K562 (cell line): ENCODE results near the gene STK24. TPM values are rescaled to one million over a fixed set of nuclear protein-coding genes. Genes with fewer than 3 reads are reported as not detected.
A peak's percentile ranks its signal among the peaks of the same experiment; 100 is the strongest.

ENCODE experiments used
- ATAC-seq: fragments of 200-7000 bp; cut with Tn5 transposase; 3 replicates; pipeline ENCODE4 v1.9.1; 2020; ENCODE audit warnings: moderate library complexity
- BruUV-seq: library from RNA; stranded (reverse); fragments of 400-500 nt; replicated peaks from 2 replicates; lab custom pipeline; 2021; lab: Mats Ljungman, UMichigan
- CTCF ChIA-PET: fragments of 300-600 bp; formaldehyde crosslinking; extraction: SDS; loops from one replicate; lab custom pipeline; 2021; ENCODE audit warnings: low intra/inter-chr PET ratio; lab: Yijun Ruan, JAX
- POLR2A ChIA-PET: fragments of 300-600, 350-650 bp; sonication (Branson Sonifier 250); formaldehyde crosslinking; extraction: SDS; loops from one replicate; lab custom pipeline; 2021; ENCODE audit warnings: antibody characterized with exemption, inconsistent platforms; lab: Yijun Ruan, JAX
- DNase-seq, 4 experiments: peaks; one replicate each; pipeline versions ENCODE4 v3.0.0 to v3.0.0-alpha.2; 2011 to 2018; ENCODE audit warnings: low spot score in 3 of 4, mixed read lengths in 3 of 4; ENCODE audit errors: extremely low read depth in 1 of 4
- FAIRE-seq: peaks from 2 replicates; lab custom pipeline; 2011; peaks lifted over from hg19 to GRCh38; lab: Jason Lieb, UNC
- H2AFZ ChIP-seq: 2 replicates; pipeline ENCODE4 v1.6.0; 2011; ENCODE audit warnings: low read depth, low read length, control low read depth, inconsistent platforms
- H3K27ac ChIP-seq: fragments of 200-600 bp; 3 replicates; pipeline ENCODE4 v1.8.0; 2011; ENCODE audit warnings: low read depth, mild to moderate bottlenecking, control low read depth, inconsistent platforms, low read length, moderate library complexity, mixed read lengths; ENCODE audit errors: extremely low read depth
- H3K27me3 ChIP-seq, 2 experiments: fragments of 300-600 bp in 1 of 2; 2 replicates in 1 of 2; 3 replicates in 1 of 2; pipeline versions ENCODE4 v1.6.0 to v1.8.0; 2011; ENCODE audit warnings: inconsistent platforms in 2 of 2, low read length in 2 of 2, mild to moderate bottlenecking in 1 of 2, mixed read lengths in 1 of 2, moderate library complexity in 1 of 2; ENCODE audit not compliant: control insufficient read depth in 2 of 2, insufficient read depth in 2 of 2
- H3K36me3 ChIP-seq: fragments of 300-600 bp; 3 replicates; pipeline ENCODE4 v1.8.0; 2011; ENCODE audit warnings: mild to moderate bottlenecking, low read length, inconsistent platforms; ENCODE audit not compliant: control insufficient read depth, insufficient read depth
- H3K4me1 ChIP-seq, 2 experiments: fragments of 200-600 bp in 1 of 2; replicated peaks in 1 of 2; 2 replicates in 1 of 2; 3 replicates in 1 of 2; pipeline versions ENCODE4 v1.5.1 to v1.8.0; 2011; ENCODE audit warnings: inconsistent platforms in 2 of 2, low read length in 2 of 2, mild to moderate bottlenecking in 1 of 2, mixed read lengths in 1 of 2, moderate library complexity in 1 of 2; ENCODE audit not compliant: control insufficient read depth in 2 of 2, insufficient read depth in 2 of 2
- H3K4me2 ChIP-seq: 2 replicates; pipeline ENCODE4 v1.6.1; 2011; ENCODE audit warnings: low read length, control low read depth, inconsistent platforms, mixed read lengths; ENCODE audit not compliant: insufficient read depth
- H3K4me3 ChIP-seq: fragments of 200-600 bp; sonication (generic), shearing (Covaris generic); 2 replicates; pipeline ENCODE4 v1.5.1; 2016; ENCODE audit warnings: control low read depth, inconsistent platforms
- H3K79me2 ChIP-seq: fragments of 200-600 bp; 3 replicates; pipeline ENCODE4 v1.8.0; 2011; ENCODE audit warnings: low read length, inconsistent platforms; ENCODE audit not compliant: control insufficient read depth, insufficient read depth
- H3K9ac ChIP-seq, 2 experiments: 2 replicates each; pipeline versions ENCODE4 v1.6.0 to v1.6.1; 2011; ENCODE audit warnings: low read depth in 2 of 2, low read length in 2 of 2, control low read depth in 1 of 2, inconsistent platforms in 1 of 2, mild to moderate bottlenecking in 1 of 2, mixed read lengths in 1 of 2; ENCODE audit not compliant: insufficient read depth in 1 of 2
- H3K9me1 ChIP-seq: one replicate; pipeline ENCODE4 v1.6.0; 2011; ENCODE audit warnings: inconsistent platforms, mild to moderate bottlenecking, low read length, moderate library complexity; ENCODE audit not compliant: control insufficient read depth, insufficient read depth
- H3K9me3 ChIP-seq: replicated peaks from 2 replicates; pipeline ENCODE4 v1.5.1; 2011; ENCODE audit warnings: low read depth, low read length, inconsistent platforms; ENCODE audit not compliant: control insufficient read depth, insufficient read depth
- H4K20me1 ChIP-seq: replicated peaks from 2 replicates; pipeline ENCODE4 v1.6.1; 2011; ENCODE audit warnings: low read length, inconsistent platforms, mixed read lengths; ENCODE audit not compliant: control insufficient read depth, insufficient read depth
- CTCF ChIP-seq, 3 experiments: IDR thresholded peaks in 2 of 3; conservative IDR thresholded peaks in 1 of 3; 2 replicates each; pipeline ENCODE4 v1.5.1; 2011 to 2012; ENCODE audit warnings: low read length in 3 of 3, mild to moderate bottlenecking in 3 of 3, control low read depth in 2 of 3, improper control_type of control experiment in 1 of 3, inconsistent platforms in 1 of 3, low read depth in 1 of 3, mixed read lengths in 1 of 3, moderate library complexity in 1 of 3; ENCODE audit not compliant: insufficient read depth in 2 of 3
- EGR1 ChIP-seq: fragments of 450-650 bp; conservative IDR thresholded peaks from 2 replicates; pipeline ENCODE4 v1.6.1; 2017; ENCODE audit warnings: mild to moderate bottlenecking
- SOX6 ChIP-seq: fragments of 450-650 bp; IDR thresholded peaks from 2 replicates; pipeline ENCODE4 v1.6.1; 2014; ENCODE audit warnings: mild to moderate bottlenecking
- WGBS: fragments of 100-300 bp; shearing (Covaris generic); methylation state at CpG from one replicate; pipeline ENCODE4 v1.1.6; 2016; ENCODE audit warnings: low coverage, mixed read lengths; ENCODE audit not compliant: insufficient coverage; ENCODE audit errors: missing lambda C conversion rate; 5-methylcytosine and 5-hydroxymethylcytosine counted together
- in situ Hi-C: fragments of 300-500 bp; cut with MboI; formaldehyde crosslinking; loops from 4 replicates; pipeline ENCODE4 v1.15.0; 2018; ENCODE audit warnings: inconsistent platforms, mixed read lengths
- intact Hi-C: fragments of 100-400 bp; cut with micrococcal nuclease; formaldehyde crosslinking; loops from 2 replicates; pipeline ENCODE4 v1.14.2; 2022
- polyA plus RNA-seq, 8 experiments: library from polyadenylated mRNA; depleted of rRNA in 4 of 8; stranded (reverse) in 5 of 8; unstranded in 3 of 8; fragments of >200 nt; fragmentation: Nextera tagmentation in 2 of 8; fragmentation: Illumina TruSeq in 1 of 8; extraction: Ambion mirVana in 2 of 8; extraction: Trizol in 1 of 8; gene quantifications; 2 replicates each; pipeline versions ENCODE4 v1.2.1 to v1.2.3, GENCODE V29; 2011 to 2014; ENCODE audit warnings: inconsistent platforms in 1 of 8, missing spikeins in 1 of 8
- total RNA-seq, 7 experiments: library from RNA; depleted of rRNA in 6 of 7; stranded (reverse); fragments of >200 nt in 6 of 7; fragmentation: Illumina TruSeq in 2 of 7; extraction: Trizol in 2 of 7; gene quantifications; 2 replicates each; pipeline versions ENCODE4 v1.2.1 to v1.2.3, GENCODE V29; 2011 to 2021; ENCODE audit warnings: low replicate concordance in 1 of 7

Gene STK24
- total and polyA plus RNA-seq, 9 of the 15 experiments (the other 6 are each of a cell fraction or from before 2014, with no cell fraction given) = 3.8 to 78.4 (median 28.2) TPM

GRCh38 chr13:98556968-98557631, 19.8 kb downstream of the STK24 start:
- WGBS = 60% methylated on average over 6 of the region's 10 CpGs
- TF ChIP-seq EGR1 = peak; percentile 38; the same call in 1 of the 2 replicates
- peak in 1 of 3 experiments; percentile 59; a peak in 2 of 6 replicates for TF ChIP-seq CTCF (IDR thresholded peaks at IDR 0.05 in 2 of 3, conservative IDR thresholded peaks at IDR 0.05 in 1 of 3; ENCODE audit: insufficient read depth in 2 of 3, low read depth in 1 of 3, low read length in 3 of 3)
- no peak for TF ChIP-seq SOX6
- H3K9me3 ChIP-seq = no peaks in the 10 kb centered on the region
- DNase-seq = peak in 1 of 4 experiments; percentile 22
- no peak for FAIRE-seq
- no peak overlapping the region for H3K4me2 ChIP-seq
- no peak overlapping the region for H3K9ac ChIP-seq
- BruUV-seq = no TSS peak
- peaks cover 2% of the 10 kb centered on the region for H3K9me1 ChIP-seq
- no peak overlapping the region for H3K4me3 ChIP-seq
- no peak overlapping the region for H2AFZ ChIP-seq
- ChIA-PET CTCF (no interaction called here), POLR2A (interaction anchor here (0.6 to 1.8 kb wide), 5 partner anchors 9 to 16 kb away, joined by 3 to 7 read pairs (median 4); no protein-coding TSS in a partner anchor)
- in situ Hi-C loops (no loop called here), intact Hi-C loops (no loop called here)
- peaks cover 2% of the 10 kb centered on the region; the same call in 1 of the 3 replicates for H3K36me3 ChIP-seq
- H3K4me1 ChIP-seq = peaks cover 0 to 3% of the 10 kb centered on the region in 2 experiments; a peak in 2 of 5 replicates
- H4K20me1 ChIP-seq = peaks cover 23% of the 10 kb centered on the region; the same call in 1 of the 2 replicates
- H3K27me3 ChIP-seq = no peaks in the 10 kb centered on the region
- peak; percentile 62 for ATAC-seq
- no peak overlapping the region for H3K27ac ChIP-seq
- peaks cover 80% of the 10 kb centered on the region for H3K79me2 ChIP-seq
